Neural cell (in vitro differentiated cells): ENCODE results near the gene SLC43A1. TPM values are rescaled to one million over a fixed set of nuclear protein-coding genes. Genes with fewer than 3 reads are reported as not detected.

Experiments used
- H2AFZ ChIP-seq: fragments of 200-600, 300-800 bp; sonication (generic), shearing (Covaris generic); 2 replicates; pipeline ENCODE4 v1.6.0; 2014; ENCODE audit warnings: low read depth, mild to moderate bottlenecking, antibody characterized with exemption, low read length, moderate library complexity
- H3F3A ChIP-seq: fragments of 200-600 bp; shearing (Covaris generic); 2 replicates; pipeline ENCODE4 v1.6.1; 2016; ENCODE audit warnings: mild to moderate bottlenecking, moderate library complexity, mixed read lengths, antibody characterized with exemption, low read length; ENCODE audit not compliant: insufficient read depth, poor library complexity, severe bottlenecking
- H3K27ac ChIP-seq: fragments of 200-600, 300-800 bp; sonication (generic), shearing (Covaris generic); 2 replicates; pipeline ENCODE4 v1.5.1; 2014; ENCODE audit warnings: mild to moderate bottlenecking, low read length, moderate library complexity
- H3K27me3 ChIP-seq: fragments of 300-800, 200-600 bp; sonication (generic), shearing (Covaris generic); 2 replicates; pipeline ENCODE4 v1.6.0; 2014; ENCODE audit warnings: mild to moderate bottlenecking, low read depth, low read length, moderate library complexity; ENCODE audit not compliant: insufficient read depth
- H3K36me3 ChIP-seq: fragments of 300-800, 200-600 bp; sonication (generic), shearing (Covaris generic); 2 replicates; pipeline ENCODE4 v1.5.1; 2014; ENCODE audit warnings: mild to moderate bottlenecking, antibody characterized with exemption, low read length, moderate library complexity; ENCODE audit not compliant: insufficient read depth
- H3K4me2 ChIP-seq: fragments of 300-800, 200-600 bp; sonication (generic), shearing (Covaris generic); 2 replicates; pipeline ENCODE4 v1.6.0; 2014; ENCODE audit warnings: mild to moderate bottlenecking, low read length
- H3K4me3 ChIP-seq: fragments of 300-800, 200-600 bp; sonication (generic), shearing (Covaris generic); 2 replicates; pipeline ENCODE4 v1.5.1; 2014; ENCODE audit warnings: mild to moderate bottlenecking, low read length, moderate library complexity
- H3K79me2 ChIP-seq: fragments of 200-600 bp; shearing (Covaris generic); replicated peaks from 2 replicates; pipeline ENCODE4 v1.6.0; 2014; ENCODE audit warnings: mild to moderate bottlenecking, low read length, moderate library complexity; ENCODE audit not compliant: insufficient read depth
- H3K9ac ChIP-seq: fragments of 300-800, 200-600 bp; sonication (generic), shearing (Covaris generic); 2 replicates; pipeline ENCODE4 v1.6.1; 2016; ENCODE audit warnings: mild to moderate bottlenecking, low read length, mixed read lengths
- H3K9me2 ChIP-seq: fragments of 200-600 bp; shearing (Covaris generic); 2 replicates; pipeline ENCODE4 v1.6.1; 2016; ENCODE audit warnings: mild to moderate bottlenecking, low read length, mixed read lengths; ENCODE audit not compliant: insufficient read depth
- H3K9me3 ChIP-seq: fragments of 200-600, 300-800 bp; sonication (generic), shearing (Covaris generic); 2 replicates; pipeline ENCODE4 v1.6.1; 2016; ENCODE audit warnings: mild to moderate bottlenecking, mixed run types, low read length, moderate library complexity, mixed read lengths
- H4K20me1 ChIP-seq: fragments of 200-600 bp; shearing (Covaris generic); 2 replicates; pipeline ENCODE4 v1.6.1; 2016; ENCODE audit warnings: mild to moderate bottlenecking, mixed run types; ENCODE audit not compliant: insufficient read depth
- CTCF ChIP-seq: fragments of 450-650 bp; IDR thresholded peaks from 2 replicates; pipeline ENCODE4 v1.5.1; 2014; ENCODE audit warnings: antibody characterized with exemption, mild to moderate bottlenecking, moderate library complexity; ENCODE audit not compliant: poor library complexity, severe bottlenecking
- EP300 ChIP-seq: fragments of 450-650 bp; conservative IDR thresholded peaks from 2 replicates; pipeline ENCODE4 v1.6.1; 2014; ENCODE audit warnings: antibody characterized with exemption, mild to moderate bottlenecking, moderate library complexity; ENCODE audit not compliant: poor library complexity, severe bottlenecking
- EZH2 ChIP-seq: fragments of 200-600, 300-800 bp; shearing (Covaris generic), sonication (generic); IDR thresholded peaks from 2 replicates; pipeline ENCODE4 v1.6.1; 2014; ENCODE audit warnings: antibody characterized with exemption, low read length, borderline replicate concordance, mild to moderate bottlenecking; ENCODE audit not compliant: insufficient read depth, poor library complexity, severe bottlenecking
- MXI1 ChIP-seq: fragments of 450-650 bp; conservative IDR thresholded peaks from 2 replicates; pipeline ENCODE4 v1.6.1; 2014; ENCODE audit warnings: antibody characterized with exemption, mild to moderate bottlenecking; ENCODE audit not compliant: poor library complexity, severe bottlenecking
- POLR2AphosphoS5 ChIP-seq: IDR thresholded peaks from 2 replicates; pipeline ENCODE4 v1.6.1; 2012
- RAD21 ChIP-seq: fragments of 450-650 bp; conservative IDR thresholded peaks from 2 replicates; pipeline ENCODE4 v1.6.1; 2014; ENCODE audit warnings: antibody characterized with exemption, mild to moderate bottlenecking, moderate library complexity
- REST ChIP-seq: IDR thresholded peaks from 2 replicates; pipeline ENCODE4 v1.6.1; 2012; ENCODE audit warnings: borderline replicate concordance
- SMC3 ChIP-seq: fragments of 450-650 bp; conservative IDR thresholded peaks from 2 replicates; pipeline ENCODE4 v1.6.1; 2014; ENCODE audit warnings: antibody characterized with exemption, mild to moderate bottlenecking, moderate library complexity; ENCODE audit not compliant: poor library complexity
- TAF1 ChIP-seq: IDR thresholded peaks from 2 replicates; pipeline ENCODE4 v1.6.1; 2012; ENCODE audit warnings: low read depth
- polyA plus RNA-seq: library from polyadenylated mRNA; depleted of rRNA; stranded (reverse); fragments of >200 nt; gene quantifications from 2 replicates; pipeline ENCODE4 v1.2.3, GENCODE V29; 2014

SLC43A1 gene
- polyA plus RNA-seq, 1 donor from 2014 or later: 3.3 TPM

GRCh38 chr11:57555393-57555792, 39.9 kb upstream of the SLC43A1 start:
- H4K20me1 ChIP-seq: no peaks in the 10 kb centered on the region
- no peak overlapping the region for H3K4me2 ChIP-seq
- H3K9me3 ChIP-seq: no peaks in the 10 kb centered on the region
- H3K27me3 ChIP-seq: no peaks in the 10 kb centered on the region
- no peak overlapping the region for H3K9ac ChIP-seq
- no peaks in the 10 kb centered on the region for H3F3A ChIP-seq
- H3K9me2 ChIP-seq: no peaks in the 10 kb centered on the region
- H3K79me2 ChIP-seq: no peaks in the 10 kb centered on the region
- H3K27ac ChIP-seq: no peak overlapping the region
- no peak overlapping the region for H3K4me3 ChIP-seq
- no peak overlapping the region for H2AFZ ChIP-seq
- TF ChIP-seq TAF1 (no peak), MXI1 (no peak), RAD21 (no peak), EZH2 (no peak), POLR2AphosphoS5 (no peak), SMC3 (no peak), EP300 (no peak), CTCF (no peak), REST (no peak)
- H3K36me3 ChIP-seq: no peaks in the 10 kb centered on the region

GRCh38 chr11:57552479-57552878, 37.0 kb upstream of the SLC43A1 start:
- H3F3A ChIP-seq: no peaks in the 10 kb centered on the region
- no peak overlapping the region for H3K4me3 ChIP-seq
- no peaks in the 10 kb centered on the region for H3K79me2 ChIP-seq
- no peak overlapping the region for H3K9ac ChIP-seq
- H3K27ac ChIP-seq: no peak overlapping the region
- no peaks in the 10 kb centered on the region for H4K20me1 ChIP-seq
- no peaks in the 10 kb centered on the region for H3K27me3 ChIP-seq
- H2AFZ ChIP-seq: no peak overlapping the region
- TF ChIP-seq TAF1: no peak
- TF ChIP-seq SMC3: no peak
- TF ChIP-seq EZH2: no peak
- TF ChIP-seq MXI1: no peak
- no peak for TF ChIP-seq POLR2AphosphoS5
- TF ChIP-seq EP300: no peak
- TF ChIP-seq RAD21: no peak
- TF ChIP-seq CTCF: no peak
- TF ChIP-seq REST: no peak
- H3K9me2 ChIP-seq: no peaks in the 10 kb centered on the region
- no peaks in the 10 kb centered on the region for H3K36me3 ChIP-seq
- no peak overlapping the region for H3K4me2 ChIP-seq
- H3K9me3 ChIP-seq: no peaks in the 10 kb centered on the region
